Hepatocyte (in vitro differentiated cells): Measurements from ENCODE around the gene CHST10.

Source experiments
- EZH2 ChIP-seq: fragments of 200-600 bp; sonication (generic); IDR thresholded peaks from 2 replicates; pipeline ENCODE4 v1.6.1; 2016; ENCODE audit warnings: antibody characterized with exemption, mild to moderate bottlenecking, borderline replicate concordance
- EZH2phosphoT487 ChIP-seq: fragments of 200-600 bp; sonication (generic); IDR thresholded peaks from one replicate; pipeline ENCODE4 v1.6.1; 2018; ENCODE audit warnings: antibody characterized with exemption, mild to moderate bottlenecking, low read depth, moderate library complexity; ENCODE audit not compliant: unreplicated experiment, severe bottlenecking
- TF ChIP-seq, protein P1 (sequence below): fragments of 200-600 bp; sonication (generic); IDR thresholded peaks from 2 replicates; pipeline ENCODE4 v1.5.1; 2016; ENCODE audit warnings: antibody characterized with exemption, mild to moderate bottlenecking; ENCODE audit not compliant: poor library complexity

DNA sequence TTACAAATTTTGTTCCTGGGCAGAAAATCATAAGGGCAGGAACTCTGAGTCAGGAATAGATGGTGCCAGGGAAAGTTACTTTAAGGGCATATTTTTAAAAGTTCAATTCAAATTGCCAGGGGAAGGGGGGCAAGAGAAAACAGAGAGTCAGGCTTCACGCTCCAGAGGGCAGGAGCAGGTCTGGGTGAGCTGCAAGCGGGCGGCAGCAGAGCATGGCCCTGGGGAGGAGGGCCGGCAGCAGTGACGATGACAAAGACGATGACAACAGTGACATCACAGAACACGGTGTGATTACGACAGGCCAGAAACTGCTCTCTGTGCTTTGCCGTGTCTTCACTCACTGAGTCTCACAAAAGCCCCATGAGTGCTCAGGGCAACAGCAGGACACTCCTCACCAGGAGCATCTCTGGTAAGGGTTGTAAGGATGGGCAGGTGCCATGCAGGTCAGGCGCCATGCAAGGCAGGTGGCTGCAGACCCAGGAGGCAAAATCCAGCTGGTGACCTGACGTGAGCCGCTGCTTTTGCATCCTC, 23.3 kb downstream of the CHST10 start:
- TF ChIP-seq, protein P1, sequence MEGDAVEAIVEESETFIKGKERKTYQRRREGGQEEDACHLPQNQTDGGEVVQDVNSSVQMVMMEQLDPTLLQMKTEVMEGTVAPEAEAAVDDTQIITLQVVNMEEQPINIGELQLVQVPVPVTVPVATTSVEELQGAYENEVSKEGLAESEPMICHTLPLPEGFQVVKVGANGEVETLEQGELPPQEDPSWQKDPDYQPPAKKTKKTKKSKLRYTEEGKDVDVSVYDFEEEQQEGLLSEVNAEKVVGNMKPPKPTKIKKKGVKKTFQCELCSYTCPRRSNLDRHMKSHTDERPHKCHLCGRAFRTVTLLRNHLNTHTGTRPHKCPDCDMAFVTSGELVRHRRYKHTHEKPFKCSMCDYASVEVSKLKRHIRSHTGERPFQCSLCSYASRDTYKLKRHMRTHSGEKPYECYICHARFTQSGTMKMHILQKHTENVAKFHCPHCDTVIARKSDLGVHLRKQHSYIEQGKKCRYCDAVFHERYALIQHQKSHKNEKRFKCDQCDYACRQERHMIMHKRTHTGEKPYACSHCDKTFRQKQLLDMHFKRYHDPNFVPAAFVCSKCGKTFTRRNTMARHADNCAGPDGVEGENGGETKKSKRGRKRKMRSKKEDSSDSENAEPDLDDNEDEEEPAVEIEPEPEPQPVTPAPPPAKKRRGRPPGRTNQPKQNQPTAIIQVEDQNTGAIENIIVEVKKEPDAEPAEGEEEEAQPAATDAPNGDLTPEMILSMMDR: no peak
- TF ChIP-seq EZH2 (no peak), EZH2phosphoT487 (no peak)
